HEK293T (cell line): ENCODE results near the gene RAB44.

ENCODE experiments used
- CTCF ChIA-PET: fragments of 350-600 bp; formaldehyde crosslinking; extraction: SDS; loops from one replicate; lab custom pipeline; 2021; ENCODE audit warnings: antibody characterized with exemption, inconsistent platforms; lab: Yijun Ruan, JAX
- POLR2A ChIA-PET: fragments of 350-600 bp; formaldehyde crosslinking; extraction: SDS; loops from one replicate; lab custom pipeline; 2020; ENCODE audit warnings: antibody characterized with exemption, inconsistent platforms; lab: Yijun Ruan, JAX
- DNase-seq: peaks from one replicate; pipeline ENCODE4 v3.0.0; 2012; ENCODE audit warnings: mixed read lengths; ENCODE audit errors: extremely low spot score
- ARNT ChIP-seq: fragments of 450-650 bp; IDR thresholded peaks from 2 replicates; pipeline ENCODE4 v1.6.1; 2017; ENCODE audit warnings: mild to moderate bottlenecking
- BHLHE40 ChIP-seq: fragments of 450-650 bp; IDR thresholded peaks from 2 replicates; pipeline ENCODE4 v1.6.1; 2016; ENCODE audit warnings: mild to moderate bottlenecking, moderate library complexity, borderline replicate concordance
- CTBP1 ChIP-seq: fragments of 450-650 bp; IDR thresholded peaks from 2 replicates; pipeline ENCODE4 v1.6.1; 2016; ENCODE audit warnings: borderline replicate concordance
- ELF4 ChIP-seq: fragments of 450-650 bp; IDR thresholded peaks from 2 replicates; pipeline ENCODE4 v1.6.1; 2017; ENCODE audit warnings: antibody characterized with exemption
- FOXA1 ChIP-seq: fragments of 450-650 bp; IDR thresholded peaks from 2 replicates; pipeline ENCODE4 v1.6.1; 2016; ENCODE audit warnings: mild to moderate bottlenecking
- FOXK2 ChIP-seq: fragments of 450-650 bp; IDR thresholded peaks from 2 replicates; pipeline ENCODE4 v1.6.1; 2016; ENCODE audit warnings: mild to moderate bottlenecking
- FOXM1 ChIP-seq: fragments of 450-650 bp; IDR thresholded peaks from 2 replicates; pipeline ENCODE4 v1.6.1; 2017; ENCODE audit warnings: mild to moderate bottlenecking, borderline replicate concordance
- HDGF ChIP-seq: fragments of 450-650 bp; IDR thresholded peaks from 2 replicates; pipeline ENCODE4 v1.6.1; 2017; ENCODE audit warnings: antibody characterized with exemption, borderline replicate concordance
- L3MBTL2 ChIP-seq: fragments of 450-650 bp; conservative IDR thresholded peaks from 2 replicates; pipeline ENCODE4 v1.6.1; 2016; ENCODE audit warnings: mild to moderate bottlenecking
- LEF1 ChIP-seq: fragments of 450-650 bp; IDR thresholded peaks from 2 replicates; pipeline ENCODE4 v1.6.1; 2017; ENCODE audit warnings: mild to moderate bottlenecking, borderline replicate concordance
- NFRKB ChIP-seq: fragments of 450-650 bp; IDR thresholded peaks from 2 replicates; pipeline ENCODE4 v1.6.1; 2016; ENCODE audit warnings: mild to moderate bottlenecking, moderate library complexity
- PKNOX1 ChIP-seq: fragments of 450-650 bp; IDR thresholded peaks from 2 replicates; pipeline ENCODE4 v1.6.1; 2016
- SP1 ChIP-seq: fragments of 450-650 bp; IDR thresholded peaks from 2 replicates; pipeline ENCODE4 v1.6.1; 2017
- SUZ12 ChIP-seq: fragments of 450-650 bp; IDR thresholded peaks from 2 replicates; pipeline ENCODE4 v1.6.1; 2016; ENCODE audit warnings: mild to moderate bottlenecking
- TARDBP ChIP-seq: fragments of 450-650 bp; IDR thresholded peaks from 2 replicates; pipeline ENCODE4 v1.6.1; 2016
- ZNF384 ChIP-seq: fragments of 450-650 bp; IDR thresholded peaks from 2 replicates; pipeline ENCODE4 v1.6.1; 2016

Gene RAB44

GRCh38 chr6:36738108-36738507 lies 40.5 kb downstream of the RAB44 start:
- no peak for DNase-seq
- ChIA-PET CTCF (no interaction called here), POLR2A (no interaction called here)
- TF ChIP-seq L3MBTL2 = no peak
- TF ChIP-seq NFRKB = no peak
- no peak for TF ChIP-seq CTBP1
- TF ChIP-seq PKNOX1 = no peak
- no peak for TF ChIP-seq TARDBP
- no peak for TF ChIP-seq SUZ12
- TF ChIP-seq SP1 = no peak
- TF ChIP-seq FOXM1 = no peak
- TF ChIP-seq FOXA1 = no peak
- TF ChIP-seq FOXK2 = no peak
- TF ChIP-seq HDGF = no peak
- no peak for TF ChIP-seq BHLHE40

- no peak for DNase-seq
- TF ChIP-seq BHLHE40 (no peak), LEF1 (no peak), FOXM1 (no peak), SP1 (no peak), NFRKB (no peak), FOXA1 (no peak), FOXK2 (no peak), ARNT (no peak), ZNF384 (no peak)
- ChIA-PET POLR2A (no interaction called here), CTCF (no interaction called here)
These were observed 42.6 kb downstream of the RAB44 start for GRCh38 chr6:36739947-36740817.

GRCh38 chr6:36740818-36741179 lies 43.2 kb downstream of the RAB44 start:
- CTCF ChIA-PET = no interaction called here
- POLR2A ChIA-PET = no interaction called here
- no peak for DNase-seq
- no peak for TF ChIP-seq SP1
- no peak for TF ChIP-seq HDGF
- TF ChIP-seq ELF4 = no peak
- TF ChIP-seq FOXM1 = no peak
- no peak for TF ChIP-seq NFRKB
- TF ChIP-seq FOXK2 = no peak
- TF ChIP-seq FOXA1 = no peak
- TF ChIP-seq PKNOX1 = no peak
- no peak for TF ChIP-seq ARNT
- no peak for TF ChIP-seq SUZ12
- TF ChIP-seq L3MBTL2 = no peak
- TF ChIP-seq LEF1 = no peak
- no peak for TF ChIP-seq BHLHE40
- TF ChIP-seq TARDBP = no peak
- no peak for TF ChIP-seq ZNF384
- no peak for TF ChIP-seq CTBP1

GRCh38 chr6:36742146-36742545 lies 44.5 kb downstream of the RAB44 start:
- ChIA-PET CTCF (no interaction called here), POLR2A (no interaction called here)
- no peak for DNase-seq
- TF ChIP-seq LEF1 (no peak), BHLHE40 (no peak), TARDBP (no peak), SUZ12 (no peak), FOXM1 (no peak), SP1 (no peak)

GRCh38 chr6:36743032-36743431 lies 45.4 kb downstream of the RAB44 start:
- POLR2A ChIA-PET = no interaction called here
- CTCF ChIA-PET = no interaction called here

GRCh38 chr6:36743538-36744303 lies 46.1 kb downstream of the RAB44 start:
- ChIA-PET POLR2A (no interaction called here), CTCF (no interaction called here)
- no peak for TF ChIP-seq SUZ12
- no peak for TF ChIP-seq LEF1
- TF ChIP-seq NFRKB = no peak
- no peak for TF ChIP-seq ZNF384
- no peak for TF ChIP-seq PKNOX1
- TF ChIP-seq FOXA1 = no peak
- no peak for TF ChIP-seq FOXM1
- TF ChIP-seq BHLHE40 = no peak
- no peak for TF ChIP-seq FOXK2
- TF ChIP-seq ARNT = no peak
- no peak for TF ChIP-seq CTBP1
- TF ChIP-seq ELF4 = no peak
- TF ChIP-seq TARDBP = no peak
- no peak for TF ChIP-seq HDGF
- no peak for TF ChIP-seq SP1
- TF ChIP-seq L3MBTL2 = no peak
- DNase-seq = no peak

More at GRCh38 chr6:36743032-36743431, 45.4 kb downstream of the RAB44 start:
- DNase-seq = no peak
- no peak for TF ChIP-seq LEF1
- no peak for TF ChIP-seq FOXA1
- TF ChIP-seq ZNF384 = no peak
- no peak for TF ChIP-seq FOXK2
- no peak for TF ChIP-seq ARNT
- TF ChIP-seq ELF4 = no peak
- TF ChIP-seq NFRKB = no peak
- no peak for TF ChIP-seq FOXM1
- no peak for TF ChIP-seq L3MBTL2
